HG03196 (cell line): Measurements from ENCODE around the gene DNAJC4.

ENCODE experiments used
- ATAC-seq: cut with Tn5 transposase; IDR thresholded peaks from one replicate; pipeline ENCODE4 v1.9.1; 2021; ENCODE audit not compliant: unreplicated experiment

The DNAJC4 gene

DNA sequence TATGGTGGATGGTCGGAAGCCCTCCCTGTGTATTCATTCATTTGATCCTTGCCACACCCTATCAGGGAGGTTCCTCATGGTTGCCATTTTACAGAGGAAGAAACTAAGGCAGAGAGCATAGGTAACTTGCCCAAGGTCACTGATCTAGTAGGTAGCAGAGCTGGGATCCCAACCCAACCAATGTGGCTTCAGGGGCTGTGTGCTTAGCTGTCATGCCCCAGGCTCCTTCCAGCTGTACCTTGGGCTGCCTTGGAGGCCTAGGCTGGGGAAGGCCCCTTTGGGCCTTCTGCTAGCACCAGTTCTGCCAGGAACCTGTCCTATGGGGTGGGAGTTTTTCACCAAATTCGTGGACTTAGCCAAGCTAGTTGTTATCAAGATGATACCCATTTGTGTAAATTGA lies 45.5 kb downstream of the DNAJC4 start:
- ATAC-seq: no peak

DNA sequence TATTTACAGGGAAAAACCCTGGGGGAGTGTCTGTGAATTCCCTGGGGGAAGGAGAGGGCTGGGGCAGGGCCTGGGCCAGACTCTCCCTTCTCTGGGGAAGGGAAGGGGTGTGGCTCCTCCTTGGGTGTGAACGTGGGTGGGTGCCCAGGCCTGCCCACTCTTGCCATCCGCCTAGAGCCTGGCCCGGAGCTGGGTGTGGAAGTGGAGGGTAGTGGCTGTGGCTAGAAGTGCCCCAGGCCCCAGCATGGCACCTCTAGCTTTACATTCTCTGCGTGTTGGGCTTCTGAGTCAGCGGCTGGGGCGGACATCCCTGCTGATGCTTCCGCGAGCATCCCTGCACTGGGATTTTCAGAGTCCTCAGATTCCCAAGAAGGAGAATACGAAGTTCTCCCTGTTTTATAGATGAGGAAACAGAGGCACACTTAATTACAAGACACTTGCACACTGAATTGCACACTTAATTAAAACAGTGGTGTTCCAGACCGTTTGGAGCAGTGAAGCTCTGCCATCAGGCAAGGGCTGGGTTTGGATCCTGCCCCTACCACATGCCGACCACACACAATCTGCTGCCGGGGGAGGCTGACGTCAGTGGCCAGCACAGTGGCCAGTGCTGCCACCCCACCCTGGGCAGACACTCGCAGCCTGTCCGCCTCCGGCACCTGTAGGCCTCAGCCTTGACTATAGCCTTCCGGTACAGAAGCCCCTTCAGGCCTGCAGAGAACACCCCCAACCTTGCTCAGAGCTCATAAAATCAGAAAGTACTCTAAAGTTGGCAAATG lies 46.5 kb downstream of the DNAJC4 start:
- no peak for ATAC-seq

DNA sequence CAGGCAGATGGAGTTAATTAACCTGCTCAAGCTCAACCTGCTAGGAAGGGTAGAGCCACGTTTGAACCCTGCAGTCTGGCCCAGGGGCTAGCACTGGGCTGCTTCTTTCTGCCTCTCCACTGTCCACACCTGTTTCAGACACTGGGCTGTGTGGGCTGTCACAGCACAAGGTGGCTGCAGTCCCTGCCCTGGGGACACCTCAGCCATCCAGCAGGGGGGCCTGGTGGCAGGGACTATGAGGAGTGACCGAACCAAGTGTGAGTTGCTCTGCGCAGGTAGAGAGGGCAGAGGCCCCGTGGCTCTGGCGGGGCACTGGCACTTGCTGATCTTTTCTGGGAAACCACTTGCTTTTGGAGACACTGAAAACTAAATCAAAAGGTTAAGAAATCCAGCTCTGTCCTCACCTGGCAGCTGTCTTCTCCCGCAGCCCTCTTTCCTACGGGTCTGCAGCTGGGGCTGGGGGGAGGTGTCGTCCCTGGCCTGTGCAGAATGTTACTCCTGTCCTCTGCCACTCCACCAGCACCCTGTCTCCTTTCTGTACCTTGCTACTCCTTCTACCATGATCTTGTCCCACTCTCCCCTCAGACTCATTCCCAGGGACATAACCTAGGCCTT lies 48.3 kb downstream of the DNAJC4 start:
- no peak for ATAC-seq

DNA sequence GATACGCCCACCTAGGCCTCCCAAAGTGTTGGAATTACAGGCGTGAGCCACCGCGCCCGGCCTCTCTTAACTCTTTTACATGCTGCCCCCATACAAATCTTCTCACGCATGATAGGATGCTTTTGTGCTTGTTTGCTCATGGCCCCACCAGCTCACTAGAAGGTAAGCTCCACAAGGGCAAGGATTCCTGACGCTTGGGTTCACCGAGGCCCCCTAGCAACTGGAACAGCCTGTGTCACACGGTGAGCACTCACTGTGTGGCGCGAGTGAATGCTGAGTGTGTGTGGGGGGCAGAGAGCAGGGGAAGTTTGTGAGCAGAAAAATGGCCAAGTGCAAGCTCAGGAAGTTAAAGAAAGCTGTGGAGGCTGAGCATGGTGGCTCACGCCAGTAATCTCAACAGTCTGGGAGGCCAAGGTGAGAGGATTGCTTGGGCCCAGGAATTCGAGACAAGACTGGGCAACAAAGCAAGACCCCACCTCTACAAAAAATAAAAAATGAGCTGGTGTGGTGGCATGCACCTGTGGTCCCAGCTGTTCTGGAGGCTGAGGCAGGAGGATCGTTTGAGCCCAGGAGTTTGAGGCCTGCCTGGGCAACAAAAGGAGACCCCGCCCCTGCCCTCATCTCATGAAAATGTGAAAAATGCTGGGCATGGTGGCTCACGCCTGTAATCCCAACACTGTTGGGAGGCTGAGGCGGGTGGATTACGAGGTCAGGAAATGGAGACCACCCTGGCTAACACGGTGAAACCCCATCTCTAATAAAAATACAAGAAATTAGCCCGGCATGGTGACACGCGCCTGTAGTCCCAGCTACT lies 51.8 kb downstream of the DNAJC4 start:
- ATAC-seq: no peak

DNA sequence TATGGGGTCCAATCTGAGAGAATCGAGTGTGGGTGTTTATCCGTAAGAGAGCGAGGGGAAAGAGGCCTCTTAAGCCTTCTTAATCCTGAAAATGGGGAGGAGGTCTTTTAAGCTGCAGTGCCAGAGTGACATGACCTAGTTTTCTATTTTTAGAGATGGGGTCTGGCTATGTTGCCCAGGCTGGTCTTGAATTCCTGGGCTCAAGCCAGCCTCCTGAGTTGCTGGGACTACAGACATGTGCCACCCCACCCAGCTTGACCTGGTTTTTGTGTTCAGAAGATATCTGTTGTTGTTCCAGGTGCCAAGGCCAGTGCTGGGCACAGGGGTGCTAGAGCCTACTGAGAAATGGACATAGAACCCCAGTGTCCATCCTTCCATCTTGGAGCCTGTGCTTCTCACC lies 52.7 kb downstream of the DNAJC4 start:
- ATAC-seq: no peak
